Liver (tissue), 9 donors: ENCODE data around the gene RPL31. TPM values are rescaled to one million over a fixed set of nuclear protein-coding genes. Genes with fewer than 3 reads are reported as not detected.

Experiments
- DNase-seq: peaks from one replicate; pipeline ENCODE4 v3.0.0-alpha.2; 2017; ENCODE audit warnings: low spot score
- H3K27ac ChIP-seq, 2 donors: one replicate each; pipeline ENCODE4 v1.7.0; 2013; ENCODE audit warnings: inconsistent platforms in 2 of 2, low read length in 2 of 2, control low read depth in 1 of 2, low read depth in 1 of 2, mild to moderate bottlenecking in 1 of 2
- H3K27me3 ChIP-seq, 4 donors: one replicate each; pipeline versions ENCODE4 v1.6.1 to v1.7.0; 2013; ENCODE audit warnings: low read length in 3 of 4, inconsistent platforms in 1 of 4, mild to moderate bottlenecking in 1 of 4, moderate library complexity in 1 of 4; ENCODE audit not compliant: control insufficient read depth in 4 of 4, insufficient read depth in 4 of 4
- H3K36me3 ChIP-seq, 4 donors: one replicate each; pipeline versions ENCODE4 v1.6.1 to v1.7.0; 2013; ENCODE audit warnings: low read length in 3 of 4, mild to moderate bottlenecking in 3 of 4, low read depth in 1 of 4, moderate library complexity in 1 of 4; ENCODE audit not compliant: control insufficient read depth in 4 of 4, insufficient read depth in 3 of 4
- H3K4me1 ChIP-seq, 4 donors: one replicate each; pipeline versions ENCODE4 v1.6.1 to v1.7.0; 2013; ENCODE audit warnings: low read length in 3 of 4, mild to moderate bottlenecking in 3 of 4, moderate library complexity in 1 of 4; ENCODE audit not compliant: control insufficient read depth in 4 of 4, insufficient read depth in 4 of 4
- H3K4me3 ChIP-seq, 3 donors: one replicate each; pipeline versions ENCODE4 v1.6.1 to v1.7.0; 2013; ENCODE audit warnings: low read length in 3 of 3, control low read depth in 1 of 3, low read depth in 1 of 3, mild to moderate bottlenecking in 1 of 3
- H3K9ac ChIP-seq, 2 donors: one replicate each; pipeline ENCODE4 v1.7.0; 2013; ENCODE audit warnings: low read length in 2 of 2, mild to moderate bottlenecking in 2 of 2, moderate library complexity in 2 of 2, control low read depth in 1 of 2, low read depth in 1 of 2
- H3K9me3 ChIP-seq, 4 donors: one replicate each; pipeline versions ENCODE4 v1.6.1 to v1.7.0; 2013; ENCODE audit warnings: low read length in 3 of 4; ENCODE audit not compliant: control insufficient read depth in 4 of 4
- EGR1 ChIP-seq, 2 donors: IDR thresholded peaks; 2 replicates each; pipeline ENCODE4 v1.6.1; 2016 to 2018; ENCODE audit warnings: antibody characterized with exemption in 2 of 2, low read depth in 2 of 2
- FOXA2 ChIP-seq: IDR thresholded peaks from 2 replicates; pipeline ENCODE4 v1.6.1; 2016; ENCODE audit warnings: antibody characterized with exemption
- GABPA ChIP-seq, 2 donors: IDR thresholded peaks in 1 of 2; conservative IDR thresholded peaks in 1 of 2; 2 replicates each; pipeline ENCODE4 v1.6.1; 2016; ENCODE audit warnings: antibody characterized with exemption in 2 of 2, mild to moderate bottlenecking in 1 of 2, moderate library complexity in 1 of 2
- HNF4A ChIP-seq, 2 donors: conservative IDR thresholded peaks; 2 replicates each; pipeline ENCODE4 v1.6.1; 2016; ENCODE audit warnings: antibody characterized with exemption in 2 of 2, mild to moderate bottlenecking in 2 of 2
- MAX ChIP-seq: IDR thresholded peaks from 2 replicates; pipeline ENCODE4 v1.6.1; 2016; ENCODE audit warnings: antibody characterized with exemption
- NR2F2 ChIP-seq: IDR thresholded peaks from 2 replicates; pipeline ENCODE4 v1.6.1; 2016; ENCODE audit warnings: antibody characterized with exemption
- RAD21 ChIP-seq, 2 donors: IDR thresholded peaks; 2 replicates each; pipeline ENCODE4 v1.6.1; 2016; ENCODE audit warnings: antibody characterized with exemption in 2 of 2, mild to moderate bottlenecking in 2 of 2
- RXRA ChIP-seq, 2 donors: IDR thresholded peaks; 2 replicates each; pipeline ENCODE4 v1.6.1; 2017 to 2018; ENCODE audit warnings: antibody characterized with exemption in 2 of 2, mild to moderate bottlenecking in 1 of 2
- SP1 ChIP-seq: IDR thresholded peaks from 2 replicates; pipeline ENCODE4 v1.6.1; 2018; ENCODE audit warnings: antibody characterized with exemption, mild to moderate bottlenecking
- TAF1 ChIP-seq: conservative IDR thresholded peaks from 2 replicates; pipeline ENCODE4 v1.6.1; 2016; ENCODE audit warnings: antibody characterized with exemption, mild to moderate bottlenecking
- YY1 ChIP-seq: IDR thresholded peaks from 2 replicates; pipeline ENCODE4 v1.6.1; 2016; ENCODE audit warnings: antibody characterized with exemption, mild to moderate bottlenecking
- WGBS: extraction: QIAGEN DNeasy Blood & Tissue Kit; methylation state at CpG from one replicate; pipeline ENCODE4 v1.1.7; 2013; 5-methylcytosine and 5-hydroxymethylcytosine counted together
- polyA plus RNA-seq, 2 donors: library from polyadenylated mRNA; stranded (reverse) in 1 of 2; unstranded in 1 of 2; fragments of 200-250 nt in 1 of 2; fragments of >200 nt in 1 of 2; fragmentation: Nextera tagmentation in 1 of 2; extraction: Ambion mirVana in 1 of 2; gene quantifications; one replicate each; pipeline versions ENCODE4 v1.2.1 to v1.2.3, GENCODE V29; 2013 to 2015
- total RNA-seq, 2 donors: library from RNA; depleted of rRNA; stranded (reverse); fragments of >200 nt; gene quantifications; one replicate each; pipeline ENCODE4 v1.2.3, GENCODE V29; 2014
- TF ChIP-seq, protein P1 (sequence below): IDR thresholded peaks from 2 replicates; pipeline ENCODE4 v1.6.1; 2016; ENCODE audit warnings: antibody characterized with exemption
- TF ChIP-seq, protein P2 (sequence below): IDR thresholded peaks from 2 replicates; pipeline ENCODE4 v1.6.1; 2016; ENCODE audit warnings: antibody characterized with exemption
- TF ChIP-seq, protein P3 (sequence below): IDR thresholded peaks from 2 replicates; pipeline ENCODE4 v1.6.1; 2016; ENCODE audit warnings: antibody characterized with exemption, mild to moderate bottlenecking
- TF ChIP-seq, protein P4 (sequence below): fragments of 150-350 bp; IDR thresholded peaks from 2 replicates; pipeline ENCODE4 v1.5.1; 2017; ENCODE audit warnings: improper control_type of control experiment, low read depth, low read length; ENCODE audit not compliant: missing input control
- donor health status: healthy.
- donor health status: healthy.
- donor health status: healthy.
- donor health status: healthy.
- donor health status: healthy.

The RPL31 gene
- total and polyA plus RNA-seq, 4 donors = 220 to 1,995 (median 581) TPM

- WGBS = 95% methylated on average over 7 of the region's 7 CpGs
Observed at GRCh38 chr2:100972452-100972851, 29.6 kb upstream of the RPL31 start.

DNA sequence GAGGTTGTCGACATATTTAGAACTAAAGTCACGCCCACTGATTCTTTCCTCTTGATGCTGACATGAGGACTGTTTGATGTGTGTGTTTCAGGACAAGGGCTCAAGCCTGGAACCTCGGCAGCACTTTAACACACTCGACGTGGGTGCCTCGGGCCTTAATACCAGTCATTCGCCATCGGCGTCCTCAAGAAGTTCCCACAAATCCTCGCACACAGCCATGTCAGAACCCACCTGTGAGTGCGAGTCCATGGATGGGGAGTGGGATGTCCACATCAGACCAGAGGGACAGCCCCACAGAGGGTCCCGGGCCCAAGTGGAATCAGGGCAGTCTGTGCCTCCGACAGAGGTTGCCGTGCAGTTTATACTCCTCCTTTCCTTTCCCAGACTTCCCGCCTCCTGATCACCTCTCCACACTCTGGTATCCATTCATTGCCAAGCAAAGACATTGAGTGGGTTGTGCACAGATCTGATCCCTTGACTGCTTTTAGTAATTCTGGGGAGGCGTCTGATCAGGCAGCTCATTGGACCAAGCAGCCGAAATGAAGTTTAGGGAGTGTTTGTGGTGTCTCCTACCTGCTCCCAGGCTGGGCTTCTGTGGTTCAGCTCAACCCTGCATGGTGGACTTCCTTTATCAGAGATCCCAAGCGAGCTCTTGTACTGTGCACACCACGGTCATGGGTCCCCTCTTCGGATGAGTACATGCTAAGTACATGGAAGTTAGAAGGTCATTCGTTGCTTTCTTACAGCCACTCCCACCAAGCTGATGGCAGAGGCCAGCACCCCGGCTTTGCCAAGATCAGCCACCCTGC lies 27.2 kb upstream of the RPL31 start:
- TF ChIP-seq YY1 = no peak
- no peak for TF ChIP-seq FOXA2
- TF ChIP-seq, protein P1, sequence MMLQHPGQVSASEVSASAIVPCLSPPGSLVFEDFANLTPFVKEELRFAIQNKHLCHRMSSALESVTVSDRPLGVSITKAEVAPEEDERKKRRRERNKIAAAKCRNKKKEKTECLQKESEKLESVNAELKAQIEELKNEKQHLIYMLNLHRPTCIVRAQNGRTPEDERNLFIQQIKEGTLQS = no peak
- TF ChIP-seq RXRA (IDR thresholded peaks at IDR 0.05) = no peak
- TF ChIP-seq TAF1 = no peak
- no peak for TF ChIP-seq NR2F2
- TF ChIP-seq, protein P2, sequence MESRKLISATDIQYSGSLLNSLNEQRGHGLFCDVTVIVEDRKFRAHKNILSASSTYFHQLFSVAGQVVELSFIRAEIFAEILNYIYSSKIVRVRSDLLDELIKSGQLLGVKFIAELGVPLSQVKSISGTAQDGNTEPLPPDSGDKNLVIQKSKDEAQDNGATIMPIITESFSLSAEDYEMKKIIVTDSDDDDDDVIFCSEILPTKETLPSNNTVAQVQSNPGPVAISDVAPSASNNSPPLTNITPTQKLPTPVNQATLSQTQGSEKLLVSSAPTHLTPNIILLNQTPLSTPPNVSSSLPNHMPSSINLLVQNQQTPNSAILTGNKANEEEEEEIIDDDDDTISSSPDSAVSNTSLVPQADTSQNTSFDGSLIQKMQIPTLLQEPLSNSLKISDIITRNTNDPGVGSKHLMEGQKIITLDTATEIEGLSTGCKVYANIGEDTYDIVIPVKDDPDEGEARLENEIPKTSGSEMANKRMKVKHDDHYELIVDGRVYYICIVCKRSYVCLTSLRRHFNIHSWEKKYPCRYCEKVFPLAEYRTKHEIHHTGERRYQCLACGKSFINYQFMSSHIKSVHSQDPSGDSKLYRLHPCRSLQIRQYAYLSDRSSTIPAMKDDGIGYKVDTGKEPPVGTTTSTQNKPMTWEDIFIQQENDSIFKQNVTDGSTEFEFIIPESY = no peak
- no peak for TF ChIP-seq RAD21 (IDR thresholded peaks at IDR 0.05)
- DNase-seq = no peak
- no peak overlapping the region for H3K9ac ChIP-seq
- no peak overlapping the region for H3K27ac ChIP-seq
- H3K4me1 ChIP-seq = no peaks in the 10 kb centered on the region
- no peak overlapping the region for H3K4me3 ChIP-seq
- no peaks in the 10 kb centered on the region for H3K9me3 ChIP-seq
- WGBS = 93% methylated on average over 22 of the region's 22 CpGs
- no peaks in the 10 kb centered on the region for H3K27me3 ChIP-seq
- peaks cover 4 to 50% (median 13%) of the 10 kb centered on the region in 4 donors for H3K36me3 ChIP-seq

More at GRCh38 chr2:100972452-100972851, 29.6 kb upstream of the RPL31 start:
- Histone ChIP-seq H3K27ac (no peak overlapping the region), H3K9ac (no peak overlapping the region), H3K27me3 (no peaks in the 10 kb centered on the region), H3K4me1 (no peaks in the 10 kb centered on the region), H3K36me3 (peaks cover 4 to 46% (median 14%) of the 10 kb centered on the region in 4 donors), H3K9me3 (no peaks in the 10 kb centered on the region), H3K4me3 (no peak overlapping the region)
- DNase-seq = no peak
- TF ChIP-seq RAD21 (IDR thresholded peaks at IDR 0.05) (no peak), HNF4A (conservative IDR thresholded peaks at IDR 0.05) (no peak), YY1 (no peak), GABPA (IDR thresholded peaks at IDR 0.05 in 1 of 2, conservative IDR thresholded peaks at IDR 0.05 in 1 of 2) (no peak), FOXA2 (no peak)

GRCh38 chr2:100975521-100975785 lies 26.6 kb upstream of the RPL31 start:
- no peak for DNase-seq
- peaks cover 4 to 50% (median 12%) of the 10 kb centered on the region in 4 donors for H3K36me3 ChIP-seq
- H3K27ac ChIP-seq = no peak overlapping the region
- H3K9me3 ChIP-seq = no peaks in the 10 kb centered on the region
- 96% methylated on average over 7 of the region's 7 CpGs for WGBS
- H3K9ac ChIP-seq = no peak overlapping the region
- H3K27me3 ChIP-seq = no peaks in the 10 kb centered on the region
- no peak overlapping the region for H3K4me3 ChIP-seq
- H3K4me1 ChIP-seq = no peaks in the 10 kb centered on the region
- TF ChIP-seq EGR1 (IDR thresholded peaks at IDR 0.05; ENCODE audit: low read depth in 2 of 2) = no peak
- TF ChIP-seq, protein P1 = no peak
- no peak for TF ChIP-seq RAD21 (IDR thresholded peaks at IDR 0.05)
- no peak for TF ChIP-seq YY1
- no peak for TF ChIP-seq HNF4A (conservative IDR thresholded peaks at IDR 0.05)
- no peak for TF ChIP-seq MAX
- TF ChIP-seq, protein P3, sequence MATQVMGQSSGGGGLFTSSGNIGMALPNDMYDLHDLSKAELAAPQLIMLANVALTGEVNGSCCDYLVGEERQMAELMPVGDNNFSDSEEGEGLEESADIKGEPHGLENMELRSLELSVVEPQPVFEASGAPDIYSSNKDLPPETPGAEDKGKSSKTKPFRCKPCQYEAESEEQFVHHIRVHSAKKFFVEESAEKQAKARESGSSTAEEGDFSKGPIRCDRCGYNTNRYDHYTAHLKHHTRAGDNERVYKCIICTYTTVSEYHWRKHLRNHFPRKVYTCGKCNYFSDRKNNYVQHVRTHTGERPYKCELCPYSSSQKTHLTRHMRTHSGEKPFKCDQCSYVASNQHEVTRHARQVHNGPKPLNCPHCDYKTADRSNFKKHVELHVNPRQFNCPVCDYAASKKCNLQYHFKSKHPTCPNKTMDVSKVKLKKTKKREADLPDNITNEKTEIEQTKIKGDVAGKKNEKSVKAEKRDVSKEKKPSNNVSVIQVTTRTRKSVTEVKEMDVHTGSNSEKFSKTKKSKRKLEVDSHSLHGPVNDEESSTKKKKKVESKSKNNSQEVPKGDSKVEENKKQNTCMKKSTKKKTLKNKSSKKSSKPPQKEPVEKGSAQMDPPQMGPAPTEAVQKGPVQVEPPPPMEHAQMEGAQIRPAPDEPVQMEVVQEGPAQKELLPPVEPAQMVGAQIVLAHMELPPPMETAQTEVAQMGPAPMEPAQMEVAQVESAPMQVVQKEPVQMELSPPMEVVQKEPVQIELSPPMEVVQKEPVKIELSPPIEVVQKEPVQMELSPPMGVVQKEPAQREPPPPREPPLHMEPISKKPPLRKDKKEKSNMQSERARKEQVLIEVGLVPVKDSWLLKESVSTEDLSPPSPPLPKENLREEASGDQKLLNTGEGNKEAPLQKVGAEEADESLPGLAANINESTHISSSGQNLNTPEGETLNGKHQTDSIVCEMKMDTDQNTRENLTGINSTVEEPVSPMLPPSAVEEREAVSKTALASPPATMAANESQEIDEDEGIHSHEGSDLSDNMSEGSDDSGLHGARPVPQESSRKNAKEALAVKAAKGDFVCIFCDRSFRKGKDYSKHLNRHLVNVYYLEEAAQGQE = no peak
- TF ChIP-seq, protein P2 = no peak
- TF ChIP-seq, protein P4, sequence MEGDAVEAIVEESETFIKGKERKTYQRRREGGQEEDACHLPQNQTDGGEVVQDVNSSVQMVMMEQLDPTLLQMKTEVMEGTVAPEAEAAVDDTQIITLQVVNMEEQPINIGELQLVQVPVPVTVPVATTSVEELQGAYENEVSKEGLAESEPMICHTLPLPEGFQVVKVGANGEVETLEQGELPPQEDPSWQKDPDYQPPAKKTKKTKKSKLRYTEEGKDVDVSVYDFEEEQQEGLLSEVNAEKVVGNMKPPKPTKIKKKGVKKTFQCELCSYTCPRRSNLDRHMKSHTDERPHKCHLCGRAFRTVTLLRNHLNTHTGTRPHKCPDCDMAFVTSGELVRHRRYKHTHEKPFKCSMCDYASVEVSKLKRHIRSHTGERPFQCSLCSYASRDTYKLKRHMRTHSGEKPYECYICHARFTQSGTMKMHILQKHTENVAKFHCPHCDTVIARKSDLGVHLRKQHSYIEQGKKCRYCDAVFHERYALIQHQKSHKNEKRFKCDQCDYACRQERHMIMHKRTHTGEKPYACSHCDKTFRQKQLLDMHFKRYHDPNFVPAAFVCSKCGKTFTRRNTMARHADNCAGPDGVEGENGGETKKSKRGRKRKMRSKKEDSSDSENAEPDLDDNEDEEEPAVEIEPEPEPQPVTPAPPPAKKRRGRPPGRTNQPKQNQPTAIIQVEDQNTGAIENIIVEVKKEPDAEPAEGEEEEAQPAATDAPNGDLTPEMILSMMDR = no peak
- TF ChIP-seq FOXA2 = no peak
- no peak for TF ChIP-seq RXRA (IDR thresholded peaks at IDR 0.05)
- no peak for TF ChIP-seq TAF1
- no peak for TF ChIP-seq SP1
- TF ChIP-seq GABPA (IDR thresholded peaks at IDR 0.05 in 1 of 2, conservative IDR thresholded peaks at IDR 0.05 in 1 of 2) = no peak
- no peak for TF ChIP-seq NR2F2
